ENCODE measurements around the gene ZNF30. TPM values are rescaled to one million over a fixed set of nuclear protein-coding genes. Genes with fewer than 3 reads are reported as not detected.
"Not testable (repeated sequence)": the region's sequence is repeated elsewhere in the genome, so short reads cannot be mapped to it uniquely, and the experiment has no call there.

The ZNF30 gene
- total and polyA plus RNA-seq, 2 of the 4 experiments (the other 2 are of a cell fraction) = 1.3 to 2.9 TPM

GRCh38 chr19:34992582-34992981 is 65.9 kb downstream of the ZNF30 start:
- H4K8ac ChIP-seq (ENCODE audit: low read depth in 2 of 2, low read length in 2 of 2); H3K27me3 ChIP-seq (ENCODE audit: control insufficient read depth, insufficient read depth, low read length); H3K79me1 ChIP-seq (ENCODE audit: low read depth in 1 of 2, low read length in 2 of 2); H3K36me3 ChIP-seq (ENCODE audit: control insufficient read depth, insufficient read depth, low read length); H2BK20ac ChIP-seq (ENCODE audit: low read depth, low read length); BruUV-seq (replicated peaks); dilution Hi-C loops (cut with HindIII; ENCODE audit: low sequenced_read_pairs, unreplicated experiment); H2AFZ ChIP-seq (replicated peaks; ENCODE audit: low read length, poor library complexity); H2BK5ac ChIP-seq (ENCODE audit: low read depth, low read length, poor library complexity, severe bottlenecking); H3K9me3 ChIP-seq (ENCODE audit: control insufficient read depth, insufficient read depth, low read length); H3K27ac ChIP-seq (ENCODE audit: insufficient read depth, low read length); H3K9ac ChIP-seq (ENCODE audit: low read depth, low read length); H4K20me1 ChIP-seq (ENCODE audit: insufficient read depth, low read length); H3K4ac ChIP-seq (ENCODE audit: low read depth, low read length); H3K56ac ChIP-seq (ENCODE audit: extremely low read depth, insufficient read depth, low read length); DNase-seq; H2BK120ac ChIP-seq (ENCODE audit: low read depth, low read length); ATAC-seq (ENCODE audit: low read depth); H2AK5ac ChIP-seq (ENCODE audit: low read depth, low read length); in situ Hi-C loops (cut with MboI; ENCODE audit: low sequenced_read_pairs); H3K4me1 ChIP-seq (ENCODE audit: control insufficient read depth, insufficient read depth, low read length); H3K9me1 ChIP-seq (ENCODE audit: insufficient read depth, low read length); H3K23ac ChIP-seq (ENCODE audit: low read depth, low read length); H3K4me3 ChIP-seq (ENCODE audit: insufficient read depth, low read depth, low read length); POLR2A ChIA-PET (ENCODE audit: unreplicated experiment); H3K4me2 ChIP-seq (ENCODE audit: low read depth, low read length); CTCF ChIA-PET; H2AK9ac ChIP-seq (replicated peaks; ENCODE audit: low read depth, low read length, poor library complexity); H2BK15ac ChIP-seq (ENCODE audit: low read depth, low read length); H3K18ac ChIP-seq (ENCODE audit: low read depth, low read length); H4K5ac ChIP-seq (ENCODE audit: low read depth, low read length); H4K91ac ChIP-seq (ENCODE audit: insufficient read depth, low read depth, low read length); intact Hi-C loops (cut with micrococcal nuclease); H3K14ac ChIP-seq (replicated peaks; ENCODE audit: low read depth, low read length): not testable (repeated sequence)
- 60% methylated on average over 1 of the region's 7 CpGs; no CpG with 5 or more reads in 1 of the 2 experiments for WGBS, 2 experiments (ENCODE audit: extremely low coverage in 2 of 2, insufficient read length in 1 of 2)
